ENCODE data around the gene IRX4. TPM values are rescaled to one million over a fixed set of nuclear protein-coding genes. Genes with fewer than 3 reads are reported as not detected.

IRX4 gene
- total RNA-seq, 1 experiment from 2014 or later: 44.7 TPM

DNA sequence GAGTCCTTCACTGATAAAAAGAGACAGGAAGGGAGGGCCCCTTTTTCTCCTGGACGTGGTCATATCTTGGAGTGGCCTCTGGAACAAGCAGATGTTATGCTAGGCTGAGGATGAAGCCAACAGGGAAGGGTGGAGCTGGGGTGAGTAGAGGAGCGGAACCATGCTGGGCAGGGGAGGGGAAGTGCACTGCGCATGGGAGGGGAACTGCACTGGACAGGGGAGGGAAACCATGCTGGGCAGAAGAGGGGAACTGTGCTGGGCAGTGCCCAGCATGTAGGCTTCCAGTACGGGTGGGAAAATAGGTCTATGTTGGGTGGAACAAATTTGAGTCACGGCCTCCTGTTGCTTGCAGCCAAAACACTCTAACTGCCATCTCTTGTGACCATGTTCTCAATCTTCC lies 19.3 kb upstream of the IRX4 start:
- ChIA-PET POLR2A (interaction anchor here (4.2 kb wide), 1 partner anchor 13 kb away, joined by 18 read pairs; no protein-coding TSS in a partner anchor), CTCF (interaction anchor here (1.6 kb wide), 1 partner anchor 13 kb away, joined by 4 read pairs; no protein-coding TSS in a partner anchor)
- Mint-ChIP-seq H3K27me3 (ENCODE audit: insufficient read depth, unreplicated experiment) (no peaks in the 10 kb centered on the region), H3K9me3 (ENCODE audit: unreplicated experiment) (peaks cover 5% of the 10 kb centered on the region), H3K4me3 (ENCODE audit: unreplicated experiment) (no peak overlapping the region), H3K4me1 (ENCODE audit: insufficient read depth, unreplicated experiment) (no peaks in the 10 kb centered on the region), H3K36me3 (ENCODE audit: insufficient read depth, unreplicated experiment) (no peaks in the 10 kb centered on the region), H3K27ac (ENCODE audit: low read depth, unreplicated experiment) (no peak overlapping the region)
- intact Hi-C loops (cut with micrococcal nuclease): no loop called here
- no peak for DNase-seq (ENCODE audit: unreplicated experiment)
- BruUV-seq (replicated peaks): no TSS peak
- TF ChIP-seq, protein P1, sequence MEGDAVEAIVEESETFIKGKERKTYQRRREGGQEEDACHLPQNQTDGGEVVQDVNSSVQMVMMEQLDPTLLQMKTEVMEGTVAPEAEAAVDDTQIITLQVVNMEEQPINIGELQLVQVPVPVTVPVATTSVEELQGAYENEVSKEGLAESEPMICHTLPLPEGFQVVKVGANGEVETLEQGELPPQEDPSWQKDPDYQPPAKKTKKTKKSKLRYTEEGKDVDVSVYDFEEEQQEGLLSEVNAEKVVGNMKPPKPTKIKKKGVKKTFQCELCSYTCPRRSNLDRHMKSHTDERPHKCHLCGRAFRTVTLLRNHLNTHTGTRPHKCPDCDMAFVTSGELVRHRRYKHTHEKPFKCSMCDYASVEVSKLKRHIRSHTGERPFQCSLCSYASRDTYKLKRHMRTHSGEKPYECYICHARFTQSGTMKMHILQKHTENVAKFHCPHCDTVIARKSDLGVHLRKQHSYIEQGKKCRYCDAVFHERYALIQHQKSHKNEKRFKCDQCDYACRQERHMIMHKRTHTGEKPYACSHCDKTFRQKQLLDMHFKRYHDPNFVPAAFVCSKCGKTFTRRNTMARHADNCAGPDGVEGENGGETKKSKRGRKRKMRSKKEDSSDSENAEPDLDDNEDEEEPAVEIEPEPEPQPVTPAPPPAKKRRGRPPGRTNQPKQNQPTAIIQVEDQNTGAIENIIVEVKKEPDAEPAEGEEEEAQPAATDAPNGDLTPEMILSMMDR (IDR thresholded peaks at IDR 0.05; ENCODE audit: unreplicated experiment): no peak

- Mint-ChIP-seq H3K36me3 (ENCODE audit: insufficient read depth, unreplicated experiment) (no peaks in the 10 kb centered on the region), H3K27me3 (ENCODE audit: insufficient read depth, unreplicated experiment) (no peaks in the 10 kb centered on the region), H3K4me1 (ENCODE audit: insufficient read depth, unreplicated experiment) (no peaks in the 10 kb centered on the region), H3K4me3 (ENCODE audit: unreplicated experiment) (no peak overlapping the region), H3K27ac (ENCODE audit: low read depth, unreplicated experiment) (no peak overlapping the region), H3K9me3 (ENCODE audit: unreplicated experiment) (peaks cover 5% of the 10 kb centered on the region)
- intact Hi-C loops (cut with micrococcal nuclease): no loop called here
- ChIA-PET CTCF (no interaction called here), POLR2A (interaction anchor here (4.2 kb wide), 1 partner anchor 12 kb away, joined by 18 read pairs; no protein-coding TSS in a partner anchor)
- DNase-seq (ENCODE audit: unreplicated experiment): no peak
- no TSS peak for BruUV-seq (replicated peaks)
- TF ChIP-seq, protein P1 (IDR thresholded peaks at IDR 0.05; ENCODE audit: unreplicated experiment): no peak
Measured at GRCh38 chr5:1901061-1901460, 18.3 kb upstream of the IRX4 start.

- Mint-ChIP-seq H3K4me1 (ENCODE audit: insufficient read depth, unreplicated experiment) (no peaks in the 10 kb centered on the region), H3K27ac (ENCODE audit: low read depth, unreplicated experiment) (no peak overlapping the region), H3K9me3 (ENCODE audit: unreplicated experiment) (no peaks in the 10 kb centered on the region), H3K4me3 (ENCODE audit: unreplicated experiment) (no peak overlapping the region), H3K36me3 (ENCODE audit: insufficient read depth, unreplicated experiment) (no peaks in the 10 kb centered on the region), H3K27me3 (ENCODE audit: insufficient read depth, unreplicated experiment) (no peaks in the 10 kb centered on the region)
- ChIA-PET CTCF (interaction anchor here (0.7 kb wide), 1 partner anchor 21 kb away, joined by 3 read pairs; no protein-coding TSS in a partner anchor), POLR2A (interaction anchor here (1.1 to 4.2 kb wide), 2 partner anchors 10 to 11 kb away, joined by 3 to 18 read pairs; no protein-coding TSS in a partner anchor)
- DNase-seq (ENCODE audit: unreplicated experiment): no peak
- no TSS peak for BruUV-seq (replicated peaks)
- TF ChIP-seq, protein P1 (IDR thresholded peaks at IDR 0.05; ENCODE audit: unreplicated experiment): no peak
- intact Hi-C loops (cut with micrococcal nuclease): no loop called here
Measured at GRCh38 chr5:1899201-1899600, 16.5 kb upstream of the IRX4 start.

DNA sequence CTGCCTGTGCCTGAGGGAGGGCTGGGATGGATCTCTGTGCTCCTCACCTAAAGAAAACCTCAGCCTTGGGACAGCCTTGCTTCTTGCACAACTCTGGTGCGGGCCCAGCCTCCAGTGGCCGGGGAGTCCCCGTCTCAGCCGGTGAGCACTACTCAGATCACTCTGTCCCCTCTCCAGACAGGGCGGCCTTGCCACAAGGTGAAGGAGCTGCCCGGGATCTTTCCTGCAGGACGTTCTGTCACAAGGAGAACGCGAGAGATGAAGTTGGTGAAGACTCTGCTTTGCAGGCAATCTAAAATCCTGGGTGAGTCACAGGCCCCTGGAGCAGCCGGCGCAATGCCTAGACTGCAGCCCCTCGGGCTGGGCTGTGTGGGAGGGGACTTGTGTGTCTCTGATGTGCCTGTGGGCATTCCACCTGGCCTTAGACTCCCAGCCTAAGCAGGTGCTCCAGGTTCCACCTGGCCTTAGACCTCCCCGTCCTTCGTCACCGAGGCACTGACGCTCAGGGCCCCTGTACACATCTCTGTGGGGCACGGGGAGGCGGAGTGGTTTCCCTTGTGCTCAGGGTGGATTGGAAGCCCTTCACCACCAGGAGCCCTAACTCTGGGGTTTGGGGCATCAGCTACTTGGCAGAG lies 15.2 kb upstream of the IRX4 start:
- ChIA-PET CTCF (no interaction called here), POLR2A (interaction anchor here (4.2 kb wide), 1 partner anchor 8 kb away, joined by 18 read pairs; no protein-coding TSS in a partner anchor)
- TF ChIP-seq, protein P1 (IDR thresholded peaks at IDR 0.05; ENCODE audit: unreplicated experiment): no peak
- no TSS peak for BruUV-seq (replicated peaks)
- no peaks in the 10 kb centered on the region for H3K9me3 Mint-ChIP-seq (ENCODE audit: unreplicated experiment)
- no peaks in the 10 kb centered on the region for H3K36me3 Mint-ChIP-seq (ENCODE audit: insufficient read depth, unreplicated experiment)
- intact Hi-C loops (cut with micrococcal nuclease): no loop called here
- H3K27ac Mint-ChIP-seq (ENCODE audit: low read depth, unreplicated experiment): no peak overlapping the region
- DNase-seq (ENCODE audit: unreplicated experiment): no peak
- no peaks in the 10 kb centered on the region for H3K4me1 Mint-ChIP-seq (ENCODE audit: insufficient read depth, unreplicated experiment)
- no peaks in the 10 kb centered on the region for H3K27me3 Mint-ChIP-seq (ENCODE audit: insufficient read depth, unreplicated experiment)
- H3K4me3 Mint-ChIP-seq (ENCODE audit: unreplicated experiment): no peak overlapping the region

All from MCF 10A (cell line).